Right lobe of liver (tissue), 6 donors: ENCODE data around the gene CDH7. TPM values are rescaled to one million over a fixed set of nuclear protein-coding genes. Genes with fewer than 3 reads are reported as not detected.

Experiments
- ATAC-seq, 4 donors: fragments of 200-7000 bp; cut with Tn5 transposase; one replicate each; pipeline ENCODE4 v1.9.1; 2020; ENCODE audit warnings: mild to moderate bottlenecking in 4 of 4, moderate library complexity in 4 of 4
- DNase-seq, 3 donors: peaks; one replicate each; pipeline ENCODE4 v3.0.0-alpha.2; 2020
- H3K27ac ChIP-seq, 3 donors: fragments of 200-600 bp; one replicate each; pipeline ENCODE4 v1.8.0; 2022
- H3K27me3 ChIP-seq, 2 donors: fragments of 200-600 bp; one replicate each; pipeline ENCODE4 v1.8.0; 2022
- H3K36me3 ChIP-seq, 4 donors: fragments of 200-600 bp; sonication (generic) in 1 of 4; one replicate each; pipeline versions ENCODE4 v1.5.1 to v1.8.0; 2017 to 2022; ENCODE audit warnings: control low read depth in 1 of 4
- H3K4me1 ChIP-seq, 4 donors: fragments of 200-600 bp; sonication (generic) in 1 of 4; one replicate each; pipeline versions ENCODE4 v1.5.1 to v1.8.0; 2017 to 2022; ENCODE audit warnings: control low read depth in 1 of 4
- H3K4me3 ChIP-seq, 3 donors: fragments of 200-600 bp; one replicate each; pipeline ENCODE4 v1.8.0; 2022
- H3K9me3 ChIP-seq, 4 donors: fragments of 200-600 bp; sonication (generic) in 1 of 4; one replicate each; pipeline versions ENCODE4 v1.5.1 to v1.8.0; 2017 to 2022; ENCODE audit warnings: control low read depth in 1 of 4
- CTCF ChIP-seq, 4 donors: fragments of 200-600 bp in 3 of 4; fragments of 450-650 bp in 1 of 4; IDR thresholded peaks; one replicate each; pipeline versions ENCODE4 v1.5.1 to v1.8.0; 2016 to 2022; ENCODE audit warnings: antibody characterized with exemption in 4 of 4, mild to moderate bottlenecking in 2 of 4
- POLR2A ChIP-seq: fragments of 450-650 bp; IDR thresholded peaks from one replicate; pipeline ENCODE4 v1.6.1; 2017; ENCODE audit warnings: antibody characterized with exemption, mild to moderate bottlenecking
- WGBS: methylation state at CpG from one replicate; pipeline ENCODE4 v1.1.6; 2018; ENCODE audit warnings: low coverage, low lambda C conversion rate; ENCODE audit not compliant: insufficient coverage; ENCODE audit errors: missing lambda C conversion rate; 5-methylcytosine and 5-hydroxymethylcytosine counted together
- intact Hi-C, 2 donors: fragments of 100-400 bp; cut with DNase I; formaldehyde crosslinking; loops; one replicate each; pipeline versions ENCODE4 v1.11.2 to v1.14.1; 2022
- total RNA-seq, 6 experiments: library from RNA; depleted of rRNA in 2 of 6; stranded (reverse); fragments of >200 nt in 2 of 6; fragmentation: NEBNext Ultra II Directional in 3 of 6; extraction: Animal tissue kit (Norgen Biotek cat#: 25700) in 3 of 6; gene quantifications; one replicate each; pipeline versions ENCODE4 v1.1.0 to v1.2.4, GENCODE V29; 2016 to 2023
- donor health status: DM: no; HTN: yes; CAD: no.
- donor health status: DM: no; HTN: no; CAD: no.
- donor health status: DM: no; HTN: no; CAD: no.
- donor health status: DM: no; HTN: yes; CAD: no.
- donor health status: DM: no; HTN: yes; CAD: no.

The CDH7 gene
- total RNA-seq, 6 experiments from 2014 or later = not detected

- 46% methylated on average over 3 of the region's 3 CpGs for WGBS
- H3K27ac ChIP-seq = no peak overlapping the region
- no peak for TF ChIP-seq POLR2A
- TF ChIP-seq CTCF (IDR thresholded peaks at IDR 0.05) = no peak
- ATAC-seq (no peak), DNase-seq (no peak)
- intact Hi-C loops = no loop called here
- no peak overlapping the region for H3K4me3 ChIP-seq
- no peaks in the 10 kb centered on the region for H3K36me3 ChIP-seq
- H3K9me3 ChIP-seq = no peaks in the 10 kb centered on the region
- no peaks in the 10 kb centered on the region for H3K4me1 ChIP-seq
- H3K27me3 ChIP-seq = no peaks in the 10 kb centered on the region
Observed at GRCh38 chr18:65821911-65822310, 71.1 kb downstream of the CDH7 start.

GRCh38 chr18:65822826-65823225, 72.0 kb downstream of the CDH7 start:
- Histone ChIP-seq H3K27ac (no peak overlapping the region), H3K36me3 (no peaks in the 10 kb centered on the region), H3K4me3 (no peak overlapping the region), H3K27me3 (no peaks in the 10 kb centered on the region), H3K4me1 (no peaks in the 10 kb centered on the region), H3K9me3 (no peaks in the 10 kb centered on the region)
- intact Hi-C loops = no loop called here
- ATAC-seq = no peak
- WGBS = 4% methylated on average over 2 of the region's 2 CpGs
- TF ChIP-seq CTCF (IDR thresholded peaks at IDR 0.05) = no peak
- no peak for TF ChIP-seq POLR2A
- no peak for DNase-seq

- Histone ChIP-seq H3K36me3 (no peaks in the 10 kb centered on the region), H3K4me3 (no peak overlapping the region), H3K27ac (no peak overlapping the region), H3K9me3 (no peaks in the 10 kb centered on the region), H3K4me1 (no peaks in the 10 kb centered on the region), H3K27me3 (no peaks in the 10 kb centered on the region)
- TF ChIP-seq CTCF (IDR thresholded peaks at IDR 0.05) = no peak
- no peak for TF ChIP-seq POLR2A
- intact Hi-C loops = no loop called here
- ATAC-seq = no peak
- no peak for DNase-seq
- WGBS = 88% methylated on average over 1 of the region's 1 CpG
Observed at GRCh38 chr18:65827444-65827843, 76.6 kb downstream of the CDH7 start.

GRCh38 chr18:65835881-65836280, 85.1 kb downstream of the CDH7 start:
- Histone ChIP-seq H3K27ac (no peak overlapping the region), H3K27me3 (no peaks in the 10 kb centered on the region), H3K36me3 (no peaks in the 10 kb centered on the region), H3K4me3 (no peak overlapping the region), H3K4me1 (no peaks in the 10 kb centered on the region), H3K9me3 (no peaks in the 10 kb centered on the region)
- TF ChIP-seq POLR2A (no peak), CTCF (IDR thresholded peaks at IDR 0.05) (no peak)
- DNase-seq (no peak), ATAC-seq (no peak)
- intact Hi-C loops = no loop called here
- 54% methylated on average over 4 of the region's 4 CpGs for WGBS

- intact Hi-C loops = no loop called here
- Histone ChIP-seq H3K4me1 (no peaks in the 10 kb centered on the region), H3K27ac (no peak overlapping the region), H3K4me3 (no peak overlapping the region), H3K9me3 (no peaks in the 10 kb centered on the region), H3K36me3 (no peaks in the 10 kb centered on the region), H3K27me3 (no peaks in the 10 kb centered on the region)
- DNase-seq (no peak), ATAC-seq (no peak)
- TF ChIP-seq CTCF (IDR thresholded peaks at IDR 0.05) (no peak), POLR2A (no peak)
- WGBS = 73% methylated on average over 2 of the region's 2 CpGs
Observed at GRCh38 chr18:65846107-65846506, 95.3 kb downstream of the CDH7 start.
